HG03135 (cell line): ENCODE results near the gene ABHD10.

Source experiments
- ATAC-seq: cut with Tn5 transposase; IDR thresholded peaks from one replicate; pipeline ENCODE4 v1.9.1; 2021; ENCODE audit warnings: mild to moderate bottlenecking, moderate library complexity; ENCODE audit not compliant: unreplicated experiment

Gene ABHD10

DNA sequence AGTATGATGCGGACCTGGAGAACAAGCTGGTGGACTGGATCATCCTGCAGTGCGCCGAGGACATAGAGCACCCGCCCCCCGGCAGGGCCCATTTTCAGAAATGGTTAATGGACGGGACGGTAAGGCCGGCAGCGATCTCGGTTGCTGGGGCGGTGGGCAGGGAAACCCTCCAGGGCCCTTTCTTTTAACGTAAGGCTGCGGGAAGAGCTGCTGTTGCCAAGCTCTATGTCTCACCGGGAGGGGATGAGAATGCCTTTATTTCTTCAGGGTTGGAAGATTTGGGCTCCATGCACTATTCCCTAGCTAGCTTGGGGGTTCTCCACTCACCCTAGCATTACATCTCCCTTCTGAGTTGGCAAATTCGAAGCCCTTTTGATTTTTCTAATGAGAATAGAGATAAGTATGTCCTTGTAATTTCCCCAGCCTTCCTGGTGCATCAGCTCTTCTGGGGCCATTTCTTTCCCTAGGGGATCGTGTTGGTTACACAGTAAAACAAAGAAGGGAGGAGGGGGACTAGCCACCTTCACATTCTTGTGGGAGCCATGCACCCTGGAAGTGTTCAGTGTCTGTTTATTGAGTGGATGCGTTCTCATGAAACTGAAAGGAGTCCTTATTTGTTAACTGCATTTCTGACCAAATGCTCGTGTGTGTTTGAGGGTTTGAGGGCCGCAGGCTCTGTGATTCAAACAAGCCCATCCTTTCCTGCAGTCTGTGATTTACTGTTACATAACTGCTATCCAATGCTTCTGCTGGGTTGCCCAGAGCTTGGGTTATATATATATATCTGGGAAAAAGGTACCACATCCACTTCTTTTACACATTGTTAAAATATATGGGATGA, 20.9 kb downstream of the ABHD10 start:
- ATAC-seq: no peak

- no peak for ATAC-seq
Observed at GRCh38 chr3:112000367-112000771, 21.5 kb downstream of the ABHD10 start.

- no peak for ATAC-seq
Observed at GRCh38 chr3:112000966-112001365, 22.1 kb downstream of the ABHD10 start.

DNA sequence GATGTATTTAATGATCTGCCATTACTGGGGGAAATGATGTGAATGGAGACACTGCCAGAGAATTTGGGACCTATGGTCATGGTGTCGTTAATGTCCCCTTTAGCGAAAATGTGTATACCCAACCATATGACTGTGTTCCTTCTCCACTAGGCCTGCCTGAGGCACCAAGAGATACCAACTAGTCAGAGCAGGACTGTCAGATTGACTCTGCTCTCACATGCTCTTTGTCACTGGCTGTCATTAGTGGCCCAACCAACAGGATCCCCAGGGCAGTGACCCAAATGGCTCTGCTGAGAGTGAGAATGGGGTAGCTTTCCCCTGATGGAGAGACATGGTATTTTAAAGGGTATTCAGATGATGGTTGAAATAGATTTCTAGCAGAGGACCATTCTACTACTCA, 22.7 kb downstream of the ABHD10 start:
- no peak for ATAC-seq

- ATAC-seq: no peak
Observed at GRCh38 chr3:112002096-112002971, 23.5 kb downstream of the ABHD10 start.

DNA sequence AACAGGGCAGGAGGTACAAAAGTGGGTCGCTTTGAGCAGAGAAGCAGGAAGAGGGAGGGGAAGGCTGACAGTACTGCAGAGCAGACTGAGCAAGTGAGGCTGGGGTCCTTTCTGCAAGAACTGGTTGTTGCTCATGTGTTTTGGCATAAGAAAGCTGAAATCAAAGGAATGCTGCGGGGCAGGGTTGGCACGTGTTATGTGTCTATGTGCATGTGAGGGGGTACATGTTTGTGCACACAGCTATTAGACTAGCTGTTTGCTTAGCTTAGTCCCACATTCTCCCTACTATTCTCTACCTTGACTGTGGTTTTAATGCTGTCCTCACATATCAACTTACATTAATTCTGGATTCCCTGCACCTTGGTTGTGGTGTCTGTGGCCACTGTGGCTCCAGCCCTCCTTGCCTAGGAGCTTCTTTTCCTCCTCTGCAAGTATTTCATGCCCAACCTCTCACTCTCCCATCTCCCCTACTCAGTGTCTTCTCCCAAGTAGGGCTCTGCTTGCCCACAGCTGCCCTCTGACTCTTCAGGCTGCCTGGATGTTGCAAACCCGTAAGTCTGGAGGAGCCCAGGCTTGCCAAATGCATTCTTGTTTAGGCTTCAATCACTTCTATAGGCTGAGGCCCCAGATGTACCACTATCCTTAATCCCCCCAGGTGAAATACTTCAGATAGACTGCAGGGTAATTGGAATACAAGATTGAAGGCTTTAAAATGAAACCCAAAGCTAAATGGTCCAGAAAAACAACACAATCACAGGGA, 24.7 kb downstream of the ABHD10 start:
- ATAC-seq: no peak

- no peak for ATAC-seq
Observed at GRCh38 chr3:112004187-112004586, 25.4 kb downstream of the ABHD10 start.

DNA sequence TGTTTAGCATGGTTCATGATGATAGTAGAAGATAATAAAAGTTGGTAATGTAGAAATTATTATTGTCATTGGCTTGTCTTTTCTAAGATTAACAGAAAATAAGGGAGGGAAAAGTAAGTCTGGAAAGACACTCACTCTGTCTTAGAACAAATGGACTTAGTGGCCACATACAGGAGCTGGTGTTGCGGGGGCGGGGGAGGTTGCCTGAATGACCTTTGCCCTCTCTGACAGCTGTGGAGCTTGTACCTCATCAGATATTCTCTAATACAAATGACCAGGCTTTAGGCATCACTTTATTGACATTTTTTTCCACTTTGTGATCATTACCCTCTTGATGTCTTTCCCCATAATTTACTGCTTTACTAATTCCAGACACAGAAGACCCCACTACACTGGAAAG, 25.8 kb downstream of the ABHD10 start:
- ATAC-seq: no peak

DNA sequence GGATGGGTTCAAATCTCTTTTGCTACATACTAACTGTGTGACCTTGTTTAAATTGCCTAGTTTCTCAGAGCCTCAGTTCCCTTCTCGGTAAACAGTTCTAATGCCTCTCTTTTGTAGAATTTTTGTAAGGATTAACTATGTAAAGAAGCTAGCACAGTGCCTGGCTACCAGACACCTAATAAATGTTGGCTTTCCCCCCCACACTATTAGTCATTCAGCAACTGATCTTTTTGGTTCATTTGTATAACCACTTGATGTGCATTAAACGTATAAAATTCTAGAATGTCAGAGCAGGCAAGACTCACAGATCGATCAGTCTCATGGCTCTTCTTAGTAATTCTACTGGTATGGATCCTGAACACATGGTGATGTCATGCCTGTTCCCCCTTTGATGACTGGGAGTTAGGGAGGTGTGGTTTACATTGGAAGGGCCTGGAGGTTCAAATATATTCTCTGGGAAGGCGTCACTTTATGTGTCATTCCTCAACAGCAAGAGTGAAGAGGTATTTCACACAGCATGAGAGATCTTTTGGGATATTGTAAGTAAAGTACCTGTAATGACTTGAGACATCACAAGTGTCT, 26.4 kb downstream of the ABHD10 start:
- ATAC-seq: no peak

DNA sequence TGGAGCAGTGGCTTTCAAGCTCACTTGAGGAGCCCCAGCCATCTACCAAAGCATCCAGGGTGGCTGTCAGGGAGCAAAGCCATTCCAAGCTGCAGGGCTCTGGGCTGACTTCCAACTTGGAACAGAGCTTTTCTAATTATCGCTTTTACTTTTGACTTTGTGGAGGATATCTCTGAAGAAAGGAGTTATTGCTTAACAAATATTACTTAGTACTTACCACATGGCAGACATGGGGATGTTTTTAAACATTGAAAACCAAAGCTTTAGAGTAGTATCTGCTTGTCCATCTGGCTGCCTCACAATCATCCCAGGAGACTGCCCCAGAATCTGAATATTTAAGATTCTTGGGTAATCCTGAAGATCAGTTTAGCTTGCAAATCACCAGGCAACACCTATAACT, 28.8 kb downstream of the ABHD10 start:
- ATAC-seq: no peak

DNA sequence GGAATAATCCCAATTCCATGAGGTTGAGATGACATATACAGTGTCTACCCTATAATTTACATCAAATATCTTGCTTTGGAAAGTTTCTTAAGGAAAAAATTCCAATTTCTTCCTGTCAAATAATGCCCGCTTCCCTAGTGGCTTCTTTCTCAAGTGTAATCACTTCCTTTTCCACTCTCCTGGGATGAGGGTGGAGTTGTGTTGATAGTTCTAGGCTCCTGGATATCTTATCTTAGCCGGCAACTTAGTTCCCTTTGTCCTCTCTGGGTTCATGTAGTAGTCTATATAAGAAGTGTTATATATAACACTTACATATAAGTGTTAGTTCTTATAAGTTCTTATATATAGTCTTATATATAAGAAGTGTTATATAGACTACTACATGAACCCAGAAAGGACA, 30.8 kb downstream of the ABHD10 start:
- no peak for ATAC-seq

DNA sequence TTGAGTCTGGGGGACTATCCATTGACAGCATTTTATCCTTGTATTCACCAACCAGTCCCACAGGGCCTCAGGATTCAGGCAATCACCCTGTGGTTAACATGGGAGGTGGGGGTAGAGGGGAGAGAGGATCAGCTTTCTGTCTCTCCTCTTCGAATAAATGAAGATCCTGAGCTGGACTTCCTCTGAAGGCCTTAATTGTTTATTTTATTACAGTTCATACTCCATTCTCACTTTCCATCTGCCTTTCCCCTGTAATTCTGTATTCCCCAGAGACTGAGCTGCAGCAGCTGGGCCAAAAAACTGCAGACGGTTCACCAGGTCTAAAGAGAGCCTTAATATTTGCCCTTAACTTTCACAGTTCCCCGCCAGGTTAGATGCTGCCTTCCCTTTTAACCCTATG, 31.8 kb downstream of the ABHD10 start:
- no peak for ATAC-seq

DNA sequence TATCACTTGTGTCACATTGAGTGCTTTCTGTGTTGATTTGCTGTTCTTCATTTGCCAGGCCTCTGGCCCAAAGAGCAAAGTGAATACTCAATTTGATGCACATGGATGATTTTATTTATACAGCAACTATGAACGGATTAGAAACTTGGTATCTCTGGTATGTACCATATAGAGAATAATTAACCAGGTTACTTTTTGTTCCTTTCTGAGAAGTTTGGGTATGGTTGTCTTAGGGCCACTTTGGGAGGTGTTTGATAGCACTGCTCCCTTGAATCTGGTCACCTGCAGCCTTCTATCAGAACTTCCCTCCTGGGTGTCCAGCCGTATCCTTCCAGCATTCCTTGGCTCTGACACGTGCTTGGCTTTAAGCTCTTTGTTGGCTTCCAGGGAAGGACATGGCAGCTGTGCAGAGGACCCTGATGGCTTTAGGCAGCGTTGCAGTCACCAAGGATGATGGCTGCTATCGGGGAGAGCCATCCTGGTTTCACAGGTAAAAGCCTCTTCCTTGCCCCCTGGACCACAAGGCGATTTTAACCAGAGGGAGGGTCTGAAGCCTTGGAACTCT, 32.6 kb downstream of the ABHD10 start:
- no peak for ATAC-seq

GRCh38 chr3:112012205-112012992, 33.6 kb downstream of the ABHD10 start:
- no peak for ATAC-seq

DNA sequence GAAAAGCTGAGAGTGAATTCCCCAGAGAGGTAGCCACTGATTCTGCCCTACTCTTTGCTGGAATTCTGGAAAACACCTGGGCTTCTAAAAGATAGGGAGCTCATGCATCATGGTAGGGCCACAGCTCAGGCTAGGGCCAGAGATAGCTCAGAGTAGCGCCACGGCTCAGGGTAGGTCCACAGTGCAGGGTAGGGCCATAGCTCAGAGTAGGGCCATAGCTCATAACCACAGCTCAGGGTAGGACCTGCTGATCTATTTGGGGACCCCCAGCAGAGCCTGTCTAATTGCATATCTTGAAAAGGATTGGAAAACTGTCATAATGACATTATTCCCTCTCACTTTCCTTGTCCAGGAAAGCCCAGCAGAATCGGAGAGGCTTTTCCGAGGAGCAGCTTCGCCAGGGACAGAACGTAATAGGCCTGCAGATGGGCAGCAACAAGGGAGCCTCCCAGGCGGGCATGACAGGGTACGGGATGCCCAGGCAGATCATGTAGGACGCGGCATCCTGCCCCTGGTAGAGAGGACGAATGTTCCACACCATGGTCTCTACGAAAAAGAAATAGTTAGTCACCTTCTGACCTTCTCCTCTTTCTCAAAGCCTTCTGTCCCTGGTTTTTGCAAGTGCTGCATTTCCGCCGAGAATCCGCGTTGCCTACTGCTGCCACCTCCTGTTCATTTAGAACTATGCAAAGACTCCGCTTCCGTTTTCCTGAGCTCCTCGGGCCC, 34.4 kb downstream of the ABHD10 start:
- ATAC-seq: peak; percentile 84

- peak; percentile 21 for ATAC-seq
Observed at GRCh38 chr3:112013784-112014143, 34.9 kb downstream of the ABHD10 start.

GRCh38 chr3:112017091-112017490, 38.3 kb downstream of the ABHD10 start:
- no peak for ATAC-seq

DNA sequence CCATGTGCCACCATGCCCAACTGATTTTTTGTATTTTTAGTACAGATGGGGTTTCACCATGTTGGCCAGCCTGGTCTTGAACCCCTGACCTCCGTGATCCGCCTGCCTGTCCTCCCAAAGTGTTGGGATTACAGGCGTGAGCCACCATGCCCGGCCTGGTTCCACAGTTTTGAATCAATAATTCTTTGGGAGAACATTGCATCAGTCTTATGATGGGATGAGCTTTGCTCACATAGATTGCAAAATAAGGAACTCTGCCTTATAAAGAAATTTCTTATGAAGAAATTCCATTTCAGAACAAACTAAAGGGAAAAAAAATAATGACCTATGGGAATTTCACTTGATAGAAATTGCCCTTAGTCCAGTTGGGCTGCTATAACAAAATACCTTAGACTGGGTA, 39.9 kb downstream of the ABHD10 start:
- no peak for ATAC-seq

GRCh38 chr3:112019716-112020115, 40.9 kb downstream of the ABHD10 start:
- ATAC-seq: no peak
